Measurements from ENCODE around the gene PCSK6. TPM values are rescaled to one million over a fixed set of nuclear protein-coding genes. Genes with fewer than 3 reads are reported as not detected.

The PCSK6 gene
- total RNA-seq, 1 donor from 2014 or later: 1.8 TPM

DNA sequence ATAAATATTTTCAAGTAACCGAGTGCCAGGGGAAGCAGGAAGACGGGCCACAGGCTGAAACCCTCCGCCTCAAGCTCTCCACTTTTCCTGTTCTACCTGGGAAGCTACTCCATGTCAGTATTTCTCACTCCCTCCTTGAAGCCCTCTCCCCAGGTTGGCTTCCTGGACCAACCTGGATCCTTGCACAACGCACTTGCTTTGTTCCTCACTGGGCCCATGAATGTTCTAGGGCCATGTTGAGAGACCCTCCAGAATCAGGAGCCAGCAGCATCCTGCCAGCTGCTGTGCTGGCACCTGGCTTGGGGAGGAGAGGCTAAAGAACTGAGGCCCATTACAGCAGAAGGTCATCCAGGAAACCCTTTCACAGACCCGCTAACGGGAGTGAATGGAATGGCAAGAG is 115.2 kb downstream of the PCSK6 start:
- no peak overlapping the region for H3K4me3 Mint-ChIP-seq (ENCODE audit: low read depth)
- peaks cover 14% of the 10 kb centered on the region for H3K27me3 Mint-ChIP-seq
- TF ChIP-seq, protein P1, sequence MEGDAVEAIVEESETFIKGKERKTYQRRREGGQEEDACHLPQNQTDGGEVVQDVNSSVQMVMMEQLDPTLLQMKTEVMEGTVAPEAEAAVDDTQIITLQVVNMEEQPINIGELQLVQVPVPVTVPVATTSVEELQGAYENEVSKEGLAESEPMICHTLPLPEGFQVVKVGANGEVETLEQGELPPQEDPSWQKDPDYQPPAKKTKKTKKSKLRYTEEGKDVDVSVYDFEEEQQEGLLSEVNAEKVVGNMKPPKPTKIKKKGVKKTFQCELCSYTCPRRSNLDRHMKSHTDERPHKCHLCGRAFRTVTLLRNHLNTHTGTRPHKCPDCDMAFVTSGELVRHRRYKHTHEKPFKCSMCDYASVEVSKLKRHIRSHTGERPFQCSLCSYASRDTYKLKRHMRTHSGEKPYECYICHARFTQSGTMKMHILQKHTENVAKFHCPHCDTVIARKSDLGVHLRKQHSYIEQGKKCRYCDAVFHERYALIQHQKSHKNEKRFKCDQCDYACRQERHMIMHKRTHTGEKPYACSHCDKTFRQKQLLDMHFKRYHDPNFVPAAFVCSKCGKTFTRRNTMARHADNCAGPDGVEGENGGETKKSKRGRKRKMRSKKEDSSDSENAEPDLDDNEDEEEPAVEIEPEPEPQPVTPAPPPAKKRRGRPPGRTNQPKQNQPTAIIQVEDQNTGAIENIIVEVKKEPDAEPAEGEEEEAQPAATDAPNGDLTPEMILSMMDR (IDR thresholded peaks at IDR 0.05; ENCODE audit: unreplicated experiment): no peak
- peaks cover 4% of the 10 kb centered on the region for H3K4me1 Mint-ChIP-seq (ENCODE audit: low read depth)
- H3K9me3 Mint-ChIP-seq (ENCODE audit: low read depth): no peaks in the 10 kb centered on the region
- H3K27ac Mint-ChIP-seq: no peak overlapping the region
- DNase-seq (ENCODE audit: low spot score, unreplicated experiment): no peak
- H3K36me3 Mint-ChIP-seq (ENCODE audit: insufficient read depth): no peaks in the 10 kb centered on the region

DNA sequence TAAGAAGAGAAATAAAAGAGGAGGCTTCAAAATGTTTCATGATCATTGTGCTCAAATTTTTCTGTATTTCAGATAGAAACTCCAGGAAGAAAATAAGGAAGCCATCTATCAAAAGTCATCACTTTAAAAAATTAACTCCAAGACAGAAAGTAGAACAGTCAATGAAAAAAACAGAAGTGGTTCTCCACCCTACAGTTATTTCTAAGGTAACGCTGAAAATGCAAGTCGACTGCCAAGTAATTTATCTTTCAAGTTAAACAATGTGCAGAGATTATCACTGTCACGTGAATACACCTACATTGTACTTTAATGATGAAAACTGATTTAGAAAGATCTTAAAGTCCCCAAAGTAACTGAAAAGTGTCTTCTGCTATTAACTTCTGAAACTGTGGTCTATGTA is 115.9 kb downstream of the PCSK6 start:
- Mint-ChIP-seq H3K27ac (no peak overlapping the region), H3K4me1 (ENCODE audit: low read depth) (peaks cover 4% of the 10 kb centered on the region), H3K27me3 (peaks cover 14% of the 10 kb centered on the region), H3K36me3 (ENCODE audit: insufficient read depth) (no peaks in the 10 kb centered on the region), H3K4me3 (ENCODE audit: low read depth) (no peak overlapping the region), H3K9me3 (ENCODE audit: low read depth) (no peaks in the 10 kb centered on the region)
- TF ChIP-seq, protein P1 (IDR thresholded peaks at IDR 0.05; ENCODE audit: unreplicated experiment): no peak
- no peak for DNase-seq (ENCODE audit: low spot score, unreplicated experiment)

DNA sequence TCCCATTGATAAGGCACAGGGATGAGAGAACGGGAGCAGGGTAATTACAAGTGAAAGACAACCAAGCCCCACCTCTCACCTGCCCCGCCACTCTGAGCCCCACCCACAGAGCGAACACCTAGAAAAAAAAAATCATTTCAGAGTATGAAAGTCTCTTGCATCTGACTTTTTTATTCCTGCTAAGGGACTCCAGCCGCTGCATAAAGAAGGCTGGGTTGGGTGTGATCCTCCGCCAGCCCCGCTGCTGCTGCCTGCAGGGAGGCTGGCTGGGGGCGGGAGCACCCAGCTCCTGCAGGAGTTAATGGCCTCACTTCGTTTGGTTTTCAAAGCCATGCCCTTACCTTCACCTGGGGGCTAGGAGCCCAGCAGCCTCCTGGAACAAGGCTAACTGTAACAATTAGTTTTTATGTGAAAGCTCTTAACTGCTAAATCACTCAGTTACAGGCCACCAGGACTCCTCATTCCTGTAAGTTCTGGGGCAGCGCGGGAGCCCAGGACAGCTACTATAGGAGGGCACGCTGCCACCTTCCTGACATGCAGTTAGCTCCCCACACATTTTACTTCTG is 116.5 kb downstream of the PCSK6 start:
- no peaks in the 10 kb centered on the region for H3K36me3 Mint-ChIP-seq (ENCODE audit: insufficient read depth)
- peaks cover 14% of the 10 kb centered on the region for H3K27me3 Mint-ChIP-seq
- DNase-seq (ENCODE audit: low spot score, unreplicated experiment): no peak
- H3K9me3 Mint-ChIP-seq (ENCODE audit: low read depth): no peaks in the 10 kb centered on the region
- TF ChIP-seq, protein P1 (IDR thresholded peaks at IDR 0.05; ENCODE audit: unreplicated experiment): no peak
- H3K4me1 Mint-ChIP-seq (ENCODE audit: low read depth): peaks cover 4% of the 10 kb centered on the region
- H3K27ac Mint-ChIP-seq: no peak overlapping the region
- H3K4me3 Mint-ChIP-seq (ENCODE audit: low read depth): no peak overlapping the region

DNA sequence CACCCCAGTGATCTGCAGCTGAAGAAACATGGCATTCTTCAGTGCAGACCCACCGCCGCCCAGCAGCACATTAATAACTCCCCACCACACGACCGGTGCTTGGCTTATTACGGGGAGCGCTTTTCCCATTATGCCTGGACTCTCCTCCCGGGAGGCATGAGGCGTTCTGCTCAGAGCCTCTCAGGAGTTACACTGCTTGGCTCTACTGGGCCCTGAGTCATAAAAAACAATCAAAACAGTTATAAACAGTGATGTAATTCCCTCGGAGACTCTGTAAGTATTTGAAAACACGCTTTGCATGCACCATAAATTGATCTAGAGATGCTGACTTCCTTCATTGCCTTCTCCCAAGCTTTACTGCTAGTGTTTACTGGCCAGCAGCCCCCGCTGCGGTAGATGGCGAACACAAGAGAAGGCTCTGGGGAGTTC is 117.3 kb downstream of the PCSK6 start:
- no peak overlapping the region for H3K4me3 Mint-ChIP-seq (ENCODE audit: low read depth)
- TF ChIP-seq, protein P1 (IDR thresholded peaks at IDR 0.05; ENCODE audit: unreplicated experiment): no peak
- H3K9me3 Mint-ChIP-seq (ENCODE audit: low read depth): no peaks in the 10 kb centered on the region
- H3K27ac Mint-ChIP-seq: peak overlapping the region; percentile 31
- no peak for DNase-seq (ENCODE audit: low spot score, unreplicated experiment)
- H3K4me1 Mint-ChIP-seq (ENCODE audit: low read depth): peaks cover 4% of the 10 kb centered on the region
- no peaks in the 10 kb centered on the region for H3K36me3 Mint-ChIP-seq (ENCODE audit: insufficient read depth)
- H3K27me3 Mint-ChIP-seq: peaks cover 14% of the 10 kb centered on the region

DNA sequence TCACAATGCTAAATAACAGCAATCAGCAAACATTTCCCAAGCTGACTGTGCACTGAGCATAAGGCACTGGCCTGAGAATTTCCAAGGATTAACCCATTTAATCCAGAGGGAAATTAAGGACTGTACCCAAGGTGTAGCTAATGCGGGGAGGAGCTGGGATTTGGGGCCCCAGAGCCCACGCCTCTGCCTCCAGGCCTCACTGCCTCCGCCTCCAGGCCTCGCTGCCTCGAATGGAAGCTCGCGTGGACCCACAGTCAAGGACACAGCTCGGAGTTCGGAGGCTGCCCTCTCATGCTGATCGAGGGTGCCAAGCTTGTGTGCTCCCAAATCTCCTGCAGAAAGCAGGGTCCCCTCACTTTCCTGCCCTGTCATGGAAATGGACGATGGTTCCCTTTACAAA is 118.0 kb downstream of the PCSK6 start:
- Mint-ChIP-seq H3K36me3 (ENCODE audit: insufficient read depth) (no peaks in the 10 kb centered on the region), H3K27me3 (peaks cover 14% of the 10 kb centered on the region), H3K4me1 (ENCODE audit: low read depth) (peaks cover 4% of the 10 kb centered on the region), H3K9me3 (ENCODE audit: low read depth) (no peaks in the 10 kb centered on the region), H3K4me3 (ENCODE audit: low read depth) (no peak overlapping the region), H3K27ac (no peak overlapping the region)
- no peak for DNase-seq (ENCODE audit: low spot score, unreplicated experiment)
- TF ChIP-seq, protein P1 (IDR thresholded peaks at IDR 0.05; ENCODE audit: unreplicated experiment): no peak

Measured in progenitor cell of endocrine pancreas (in vitro differentiated cells).